HepG2 (cell line): ENCODE measurements around the gene IGFBP6. TPM values are rescaled to one million over a fixed set of nuclear protein-coding genes. Genes with fewer than 3 reads are reported as not detected.
A peak's percentile ranks its signal among the peaks of the same experiment; 100 is the strongest.

Experiments
- BRD4 ChIP-seq: sonication (generic); formaldehyde crosslinking; IDR thresholded peaks from 2 replicates; pipeline ENCODE4 v1.4.0; 2020; ENCODE audit warnings: missing genetic modification reagents
- HMG20B ChIP-seq: conservative IDR thresholded peaks from 2 replicates; pipeline ENCODE4 v1.6.1; 2016; ENCODE audit warnings: missing genetic modification reagents, missing compliant biosample characterization
- HOXA5 ChIP-seq: sonication (generic); formaldehyde crosslinking; IDR thresholded peaks from 2 replicates; pipeline ENCODE4 v1.4.0; 2020; ENCODE audit warnings: missing genetic modification reagents
- MBNL3 ChIP-seq: fragments of 250-450 bp; sonication (Bioruptor Pico); conservative IDR thresholded peaks from 2 replicates; pipeline ENCODE4 v1.8.0; 2022; ENCODE audit warnings: mild to moderate bottlenecking, inconsistent platforms
- NFRKB ChIP-seq: fragments of 450-650 bp; IDR thresholded peaks from 2 replicates; pipeline ENCODE4 v1.6.1; 2017
- PLRG1 ChIP-seq: fragments of 450-650 bp; conservative IDR thresholded peaks from 2 replicates; pipeline ENCODE4 v1.6.1; 2016
- SOX5 ChIP-seq: IDR thresholded peaks from 2 replicates; pipeline ENCODE4 v1.6.1; 2016; ENCODE audit warnings: borderline replicate concordance
- ZBTB42 ChIP-seq: sonication (generic); formaldehyde crosslinking; IDR thresholded peaks from 2 replicates; pipeline ENCODE4 v1.5.0; 2020; ENCODE audit warnings: mild to moderate bottlenecking, missing genetic modification reagents
- ZFY ChIP-seq: sonication (generic); formaldehyde crosslinking; IDR thresholded peaks from 2 replicates; pipeline ENCODE4 v1.4.0; 2020; ENCODE audit warnings: missing genetic modification reagents
- ZNF143 ChIP-seq: sonication (generic); formaldehyde crosslinking; IDR thresholded peaks from 2 replicates; pipeline ENCODE4 v1.4.0; 2020; ENCODE audit warnings: missing genetic modification reagents
- ZNF350 ChIP-seq: sonication (generic); formaldehyde crosslinking; IDR thresholded peaks from 2 replicates; pipeline ENCODE4 v1.4.0; 2020; ENCODE audit warnings: mild to moderate bottlenecking, low read depth, missing genetic modification reagents, borderline replicate concordance
- ZNF367 ChIP-seq: sonication (generic); formaldehyde crosslinking; IDR thresholded peaks from 2 replicates; pipeline ENCODE4 v1.4.0; 2020; ENCODE audit warnings: missing genetic modification reagents, borderline replicate concordance
- ZNF749 ChIP-seq: sonication (generic); formaldehyde crosslinking; IDR thresholded peaks from 2 replicates; pipeline ENCODE4 v1.8.0; 2022; ENCODE audit warnings: mild to moderate bottlenecking, missing genetic modification reagents, moderate library complexity, borderline replicate concordance
- ZNF891 ChIP-seq: sonication (generic); formaldehyde crosslinking; IDR thresholded peaks from 2 replicates; pipeline ENCODE4 v1.5.0; 2020; ENCODE audit warnings: mild to moderate bottlenecking, missing genetic modification reagents
- polyA plus RNA-seq, 8 experiments: library from polyadenylated mRNA; depleted of rRNA in 3 of 8; stranded (reverse) in 7 of 8; unstranded in 1 of 8; fragments of >200 nt; fragmentation: Illumina TruSeq in 4 of 8; extraction: Trizol in 4 of 8; gene quantifications; 2 replicates each; pipeline versions ENCODE4 v1.2.1 to v1.2.3, GENCODE V29; 2011 to 2016; ENCODE audit warnings: low read depth in 4 of 8, missing spikeins in 1 of 8, mixed read lengths in 1 of 8; ENCODE audit not compliant: insufficient read depth in 1 of 8
- total RNA-seq, 5 experiments: library from RNA; depleted of rRNA; stranded (reverse); fragments of >200 nt; fragmentation: Illumina TruSeq; extraction: Trizol; gene quantifications; 2 replicates each; pipeline ENCODE4 v1.2.3, GENCODE V29; 2016; ENCODE audit warnings: low read depth in 1 of 5
- TF ChIP-seq, protein P1 (sequence below): sonication (generic); formaldehyde crosslinking; IDR thresholded peaks from 2 replicates; pipeline ENCODE4 v1.4.0; 2020; ENCODE audit warnings: mild to moderate bottlenecking, low read depth, missing genetic modification reagents
- TF ChIP-seq, protein P2 (sequence below): sonication (generic); formaldehyde crosslinking; IDR thresholded peaks from 2 replicates; pipeline ENCODE4 v1.4.0; 2020; ENCODE audit warnings: mild to moderate bottlenecking, missing genetic modification reagents
- TF ChIP-seq, protein P3 (sequence below): IDR thresholded peaks from 2 replicates; pipeline ENCODE4 v1.6.1; 2016; ENCODE audit warnings: low read depth
- TF ChIP-seq, protein P4 (sequence below): sonication (generic); formaldehyde crosslinking; IDR thresholded peaks from one replicate; pipeline ENCODE4 v1.5.1; 2020; ENCODE audit warnings: mild to moderate bottlenecking, missing genetic modification reagents; ENCODE audit errors: not compliant biosample characterization

The IGFBP6 gene
- total and polyA plus RNA-seq, 2 of the 13 experiments (the other 11 are each of a cell fraction or from before 2014, with no cell fraction given), result 3.9 to 25.2 TPM

- TF ChIP-seq MBNL3 (CRISPR knock-in tag), result no peak
- no peak for TF ChIP-seq BRD4
- TF ChIP-seq, protein P1, sequence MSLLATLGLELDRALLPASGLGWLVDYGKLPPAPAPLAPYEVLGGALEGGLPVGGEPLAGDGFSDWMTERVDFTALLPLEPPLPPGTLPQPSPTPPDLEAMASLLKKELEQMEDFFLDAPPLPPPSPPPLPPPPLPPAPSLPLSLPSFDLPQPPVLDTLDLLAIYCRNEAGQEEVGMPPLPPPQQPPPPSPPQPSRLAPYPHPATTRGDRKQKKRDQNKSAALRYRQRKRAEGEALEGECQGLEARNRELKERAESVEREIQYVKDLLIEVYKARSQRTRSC (CRISPR knock-in tag), result no peak
- TF ChIP-seq SOX5, result peak; percentile 54; the same call in 1 of the 2 replicates
- TF ChIP-seq ZNF891 (CRISPR knock-in tag), result no peak
- TF ChIP-seq, protein P2, sequence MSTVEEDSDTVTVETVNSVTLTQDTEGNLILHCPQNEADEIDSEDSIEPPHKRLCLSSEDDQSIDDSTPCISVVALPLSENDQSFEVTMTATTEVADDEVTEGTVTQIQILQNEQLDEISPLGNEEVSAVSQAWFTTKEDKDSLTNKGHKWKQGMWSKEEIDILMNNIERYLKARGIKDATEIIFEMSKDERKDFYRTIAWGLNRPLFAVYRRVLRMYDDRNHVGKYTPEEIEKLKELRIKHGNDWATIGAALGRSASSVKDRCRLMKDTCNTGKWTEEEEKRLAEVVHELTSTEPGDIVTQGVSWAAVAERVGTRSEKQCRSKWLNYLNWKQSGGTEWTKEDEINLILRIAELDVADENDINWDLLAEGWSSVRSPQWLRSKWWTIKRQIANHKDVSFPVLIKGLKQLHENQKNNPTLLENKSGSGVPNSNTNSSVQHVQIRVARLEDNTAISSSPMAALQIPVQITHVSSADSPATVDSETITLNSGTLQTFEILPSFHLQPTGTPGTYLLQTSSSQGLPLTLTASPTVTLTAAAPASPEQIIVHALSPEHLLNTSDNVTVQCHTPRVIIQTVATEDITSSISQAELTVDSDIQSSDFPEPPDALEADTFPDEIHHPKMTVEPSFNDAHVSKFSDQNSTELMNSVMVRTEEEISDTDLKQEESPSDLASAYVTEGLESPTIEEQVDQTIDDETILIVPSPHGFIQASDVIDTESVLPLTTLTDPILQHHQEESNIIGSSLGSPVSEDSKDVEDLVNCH (CRISPR knock-in tag), result no peak
- TF ChIP-seq, protein P3, sequence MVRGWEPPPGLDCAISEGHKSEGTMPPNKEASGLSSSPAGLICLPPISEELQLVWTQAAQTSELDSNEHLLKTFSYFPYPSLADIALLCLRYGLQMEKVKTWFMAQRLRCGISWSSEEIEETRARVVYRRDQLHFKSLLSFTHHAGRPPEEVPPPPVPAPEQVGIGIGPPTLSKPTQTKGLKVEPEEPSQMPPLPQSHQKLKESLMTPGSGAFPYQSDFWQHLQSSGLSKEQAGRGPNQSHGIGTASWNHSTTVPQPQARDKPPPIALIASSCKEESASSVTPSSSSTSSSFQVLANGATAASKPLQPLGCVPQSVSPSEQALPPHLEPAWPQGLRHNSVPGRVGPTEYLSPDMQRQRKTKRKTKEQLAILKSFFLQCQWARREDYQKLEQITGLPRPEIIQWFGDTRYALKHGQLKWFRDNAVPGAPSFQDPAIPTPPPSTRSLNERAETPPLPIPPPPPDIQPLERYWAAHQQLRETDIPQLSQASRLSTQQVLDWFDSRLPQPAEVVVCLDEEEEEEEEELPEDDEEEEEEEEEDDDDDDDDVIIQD, result peak; percentile 47; the same call in 1 of the 2 replicates
- no peak for TF ChIP-seq PLRG1
- TF ChIP-seq, protein P4, sequence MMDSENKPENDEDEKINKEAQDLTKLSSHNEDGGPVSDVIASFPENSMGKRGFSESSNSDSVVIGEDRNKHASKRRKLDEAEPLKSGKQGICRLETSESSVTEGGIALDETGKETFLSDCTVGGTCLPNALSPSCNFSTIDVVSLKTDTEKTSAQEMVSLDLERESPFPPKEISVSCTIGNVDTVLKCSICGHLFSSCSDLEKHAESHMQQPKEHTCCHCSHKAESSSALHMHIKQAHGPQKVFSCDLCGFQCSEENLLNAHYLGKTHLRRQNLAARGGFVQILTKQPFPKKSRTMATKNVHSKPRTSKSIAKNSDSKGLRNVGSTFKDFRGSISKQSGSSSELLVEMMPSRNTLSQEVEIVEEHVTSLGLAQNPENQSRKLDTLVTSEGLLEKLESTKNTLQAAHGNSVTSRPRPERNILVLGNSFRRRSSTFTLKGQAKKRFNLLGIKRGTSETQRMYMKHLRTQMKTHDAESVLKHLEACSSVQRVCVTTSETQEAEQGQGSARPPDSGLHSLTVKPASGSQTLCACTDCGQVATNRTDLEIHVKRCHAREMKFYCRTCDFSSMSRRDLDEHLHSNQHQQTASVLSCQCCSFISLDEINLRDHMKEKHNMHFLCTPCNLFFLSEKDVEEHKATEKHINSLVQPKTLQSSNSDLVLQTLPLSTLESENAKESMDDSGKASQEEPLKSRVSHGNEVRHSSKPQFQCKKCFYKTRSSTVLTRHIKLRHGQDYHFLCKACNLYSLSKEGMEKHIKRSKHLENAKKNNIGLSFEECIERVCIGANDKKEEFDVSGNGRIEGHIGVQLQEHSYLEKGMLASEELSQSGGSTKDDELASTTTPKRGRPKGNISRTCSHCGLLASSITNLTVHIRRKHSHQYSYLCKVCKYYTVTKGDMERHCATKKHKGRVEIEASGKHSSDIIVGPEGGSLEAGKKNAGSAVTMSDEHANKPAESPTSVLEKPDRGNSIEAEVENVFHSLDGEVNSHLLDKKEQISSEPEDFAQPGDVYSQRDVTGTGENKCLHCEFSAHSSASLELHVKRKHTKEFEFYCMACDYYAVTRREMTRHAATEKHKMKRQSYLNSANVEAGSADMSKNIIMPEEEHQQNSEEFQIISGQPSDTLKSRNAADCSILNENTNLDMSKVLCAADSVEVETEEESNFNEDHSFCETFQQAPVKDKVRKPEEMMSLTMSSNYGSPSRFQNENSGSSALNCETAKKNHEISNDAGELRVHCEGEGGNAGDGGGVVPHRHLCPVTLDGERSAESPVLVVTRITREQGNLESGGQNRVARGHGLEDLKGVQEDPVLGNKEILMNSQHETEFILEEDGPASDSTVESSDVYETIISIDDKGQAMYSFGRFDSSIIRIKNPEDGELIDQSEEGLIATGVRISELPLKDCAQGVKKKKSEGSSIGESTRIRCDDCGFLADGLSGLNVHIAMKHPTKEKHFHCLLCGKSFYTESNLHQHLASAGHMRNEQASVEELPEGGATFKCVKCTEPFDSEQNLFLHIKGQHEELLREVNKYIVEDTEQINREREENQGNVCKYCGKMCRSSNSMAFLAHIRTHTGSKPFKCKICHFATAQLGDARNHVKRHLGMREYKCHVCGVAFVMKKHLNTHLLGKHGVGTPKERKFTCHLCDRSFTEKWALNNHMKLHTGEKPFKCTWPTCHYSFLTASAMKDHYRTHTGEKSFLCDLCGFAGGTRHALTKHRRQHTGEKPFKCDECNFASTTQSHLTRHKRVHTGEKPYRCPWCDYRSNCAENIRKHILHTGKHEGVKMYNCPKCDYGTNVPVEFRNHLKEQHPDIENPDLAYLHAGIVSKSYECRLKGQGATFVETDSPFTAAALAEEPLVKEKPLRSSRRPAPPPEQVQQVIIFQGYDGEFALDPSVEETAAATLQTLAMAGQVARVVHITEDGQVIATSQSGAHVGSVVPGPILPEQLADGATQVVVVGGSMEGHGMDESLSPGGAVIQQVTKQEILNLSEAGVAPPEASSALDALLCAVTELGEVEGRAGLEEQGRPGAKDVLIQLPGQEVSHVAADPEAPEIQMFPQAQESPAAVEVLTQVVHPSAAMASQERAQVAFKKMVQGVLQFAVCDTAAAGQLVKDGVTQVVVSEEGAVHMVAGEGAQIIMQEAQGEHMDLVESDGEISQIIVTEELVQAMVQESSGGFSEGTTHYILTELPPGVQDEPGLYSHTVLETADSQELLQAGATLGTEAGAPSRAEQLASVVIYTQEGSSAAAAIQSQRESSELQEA (CRISPR knock-in tag), result no peak
- no peak for TF ChIP-seq ZBTB42
- peak; percentile 71; the same call in 1 of the 2 replicates for TF ChIP-seq ZNF350 (CRISPR knock-in tag)
- TF ChIP-seq ZFY, result no peak; the same call in 1 of the 2 replicates
- no peak for TF ChIP-seq ZNF749
- no peak for TF ChIP-seq NFRKB
- no peak for TF ChIP-seq ZNF143 (CRISPR knock-in tag)
- no peak for TF ChIP-seq HMG20B (CRISPR knock-in tag)
- no peak for TF ChIP-seq HOXA5 (CRISPR knock-in tag)
- no peak for TF ChIP-seq ZNF367 (CRISPR knock-in tag)
Measured at GRCh38 chr12:53061404-53062010, 36.0 kb upstream of the IGFBP6 start (continued).
